SH-SY5Y (cell line): ENCODE results near the gene DDX49.

ENCODE experiments used
- GATA2 ChIP-seq: IDR thresholded peaks from 2 replicates; pipeline ENCODE4 v1.6.1; 2011; ENCODE audit warnings: mild to moderate bottlenecking, low read depth, low read length
- GATA3 ChIP-seq: IDR thresholded peaks from 2 replicates; pipeline ENCODE4 v1.6.1; 2011; ENCODE audit warnings: low read depth, mild to moderate bottlenecking, low read length, moderate library complexity

- no peak for TF ChIP-seq GATA3
- TF ChIP-seq GATA2, result no peak
These were observed 48.0 kb upstream of the DDX49 start for GRCh38 chr19:18871543-18871942.
